CD4-positive, CD25-positive, alpha-beta regulatory T cell (primary cell): Measurements from ENCODE around the gene DMD. TPM values are rescaled to one million over a fixed set of nuclear protein-coding genes. Genes with fewer than 3 reads are reported as not detected.

Experiments
- ATAC-seq, 2 donors: fragments of 150-1000 bp; cut with Tn5 transposase; one replicate each; pipeline ENCODE4 v1.10.0; 2021; ENCODE audit warnings: low read depth in 2 of 2, moderate number of reproducible peaks in 2 of 2, moderate library complexity in 1 of 2
- DNase-seq, 3 donors: peaks; one replicate each; pipeline versions ENCODE4 v3.0.0 to v3.0.0-alpha.2; 2012 to 2022; ENCODE audit warnings: mixed read lengths in 1 of 3
- H3K27ac ChIP-seq: one replicate; pipeline ENCODE4 v1.7.0; 2013; ENCODE audit warnings: mild to moderate bottlenecking, low read length; ENCODE audit not compliant: insufficient read depth, poor library complexity, severe bottlenecking
- H3K27me3 ChIP-seq: one replicate; pipeline ENCODE4 v1.7.0; 2013; ENCODE audit warnings: low read length; ENCODE audit not compliant: control insufficient read depth, insufficient read depth
- H3K36me3 ChIP-seq: one replicate; pipeline ENCODE4 v1.7.0; 2013; ENCODE audit warnings: mild to moderate bottlenecking, low read length, moderate library complexity; ENCODE audit not compliant: control insufficient read depth, insufficient read depth
- H3K4me1 ChIP-seq: 2 replicates; pipeline ENCODE4 v1.7.0; 2013; ENCODE audit warnings: mild to moderate bottlenecking, low read length; ENCODE audit not compliant: insufficient read depth, control insufficient read depth, poor library complexity, severe bottlenecking
- H3K4me3 ChIP-seq: one replicate; pipeline ENCODE4 v1.7.0; 2013; ENCODE audit warnings: low read depth, mild to moderate bottlenecking, low read length, moderate library complexity
- H3K9me3 ChIP-seq, 2 experiments: 1 replicate in 1 of 2; 2 replicates in 1 of 2; pipeline ENCODE4 v1.7.0; 2013; ENCODE audit warnings: low read length in 2 of 2, mild to moderate bottlenecking in 1 of 2, moderate library complexity in 1 of 2; ENCODE audit not compliant: control insufficient read depth in 2 of 2
- H3K27ac Mint-ChIP-seq, 3 donors: one replicate each; pipeline ENCODE4 v1.8.0; 2020 to 2022; ENCODE audit warnings: mild to moderate bottlenecking in 3 of 3, mixed read lengths in 3 of 3, moderate library complexity in 2 of 3
- H3K27me3 Mint-ChIP-seq: one replicate; pipeline ENCODE4 v1.8.0; 2022; ENCODE audit warnings: mild to moderate bottlenecking, mixed read lengths
- H3K36me3 Mint-ChIP-seq: one replicate; pipeline ENCODE4 v1.8.0; 2020; ENCODE audit warnings: mixed read lengths
- H3K4me1 Mint-ChIP-seq, 4 donors: one replicate each; pipeline ENCODE4 v1.8.0; 2020 to 2022; ENCODE audit warnings: mixed read lengths in 4 of 4, mild to moderate bottlenecking in 1 of 4
- H3K4me3 Mint-ChIP-seq, 4 donors: one replicate each; pipeline ENCODE4 v1.8.0; 2020 to 2022; ENCODE audit warnings: mild to moderate bottlenecking in 4 of 4, mixed read lengths in 4 of 4, moderate library complexity in 3 of 4
- H3K9me3 Mint-ChIP-seq, 7 donors: one replicate each; pipeline ENCODE4 v1.8.0; 2020 to 2022; ENCODE audit warnings: mixed read lengths in 7 of 7, mild to moderate bottlenecking in 3 of 7, moderate library complexity in 2 of 7
- polyA plus RNA-seq, 4 donors: library from polyadenylated mRNA; unstranded; fragments of 300-500 nt; fragmentation: Illumina TruSeq; gene quantifications; one replicate each; pipeline ENCODE4 v1.2.3, GENCODE V29; 2021
- total RNA-seq: library from RNA; stranded (reverse); gene quantifications from one replicate; pipeline ENCODE4 v1.2.3, GENCODE V29; 2022

DMD gene
- total and polyA plus RNA-seq, 5 donors from 2014 or later: 0.20 to 2.8 (median 0.98) TPM

DNA sequence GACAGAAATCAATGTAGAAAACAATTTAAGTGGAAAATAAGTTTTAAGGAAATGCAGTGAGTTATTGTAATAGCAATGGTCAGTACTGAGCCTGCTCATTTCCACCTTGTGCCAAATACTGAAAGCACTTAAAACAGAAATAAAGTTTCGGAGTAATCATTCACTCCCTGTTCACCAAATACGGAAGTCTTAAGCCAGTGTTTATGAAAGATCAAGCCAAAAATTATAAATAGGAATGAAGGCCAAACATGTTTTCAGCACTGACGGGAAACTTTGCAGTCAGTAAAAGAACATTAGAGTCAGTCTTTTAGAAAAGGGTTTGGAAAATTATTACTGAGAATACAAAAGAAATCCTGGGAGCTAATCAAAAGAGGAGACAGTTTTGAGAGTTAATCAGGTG, 178.6 kb downstream of the DMD start:
- H3K9me3 ChIP-seq: no peaks in the 10 kb centered on the region
- no peak for ATAC-seq
- H3K4me3 Mint-ChIP-seq: no peak overlapping the region
- no peaks in the 10 kb centered on the region for H3K36me3 ChIP-seq
- H3K27ac ChIP-seq: no peak overlapping the region
- no peak overlapping the region for H3K4me3 ChIP-seq
- no peak overlapping the region for H3K27ac Mint-ChIP-seq
- H3K27me3 Mint-ChIP-seq: no peaks in the 10 kb centered on the region
- DNase-seq: no peak
- H3K9me3 Mint-ChIP-seq: peaks cover 0 to 5% (median 2%) of the 10 kb centered on the region in 7 donors
- no peaks in the 10 kb centered on the region for H3K36me3 Mint-ChIP-seq
- H3K4me1 ChIP-seq: no peaks in the 10 kb centered on the region
- H3K4me1 Mint-ChIP-seq: no peaks in the 10 kb centered on the region
- H3K27me3 ChIP-seq: no peaks in the 10 kb centered on the region

DNA sequence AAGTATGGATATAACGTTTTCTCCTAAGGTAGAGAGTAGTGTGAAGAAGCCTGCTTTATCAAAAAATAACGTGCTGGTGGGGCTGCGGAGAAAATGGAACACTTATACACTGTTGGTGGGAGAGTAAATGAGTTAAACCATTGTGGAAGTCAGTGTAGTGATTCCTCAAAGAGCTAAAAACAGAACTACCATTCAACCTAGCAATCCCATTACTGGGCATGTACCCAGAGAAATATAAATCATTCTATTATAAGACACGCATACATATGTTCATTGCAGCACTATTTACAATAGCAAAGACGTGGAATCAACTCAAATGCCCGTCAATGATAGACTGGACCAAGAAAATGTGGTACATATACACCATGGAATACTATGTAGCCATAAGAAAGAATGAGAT, 196.4 kb downstream of the DMD start:
- H3K9me3 ChIP-seq: no peaks in the 10 kb centered on the region
- Mint-ChIP-seq H3K9me3 (peaks cover 0 to 7% (median 3%) of the 10 kb centered on the region in 7 donors), H3K27ac (no peak overlapping the region), H3K4me1 (no peaks in the 10 kb centered on the region), H3K27me3 (no peaks in the 10 kb centered on the region), H3K36me3 (no peaks in the 10 kb centered on the region), H3K4me3 (no peak overlapping the region)
- no peaks in the 10 kb centered on the region for H3K4me1 ChIP-seq
- no peak overlapping the region for H3K27ac ChIP-seq
- ATAC-seq (no peak), DNase-seq (no peak)
- H3K36me3 ChIP-seq: no peaks in the 10 kb centered on the region
- no peaks in the 10 kb centered on the region for H3K27me3 ChIP-seq
- H3K4me3 ChIP-seq: no peak overlapping the region

DNA sequence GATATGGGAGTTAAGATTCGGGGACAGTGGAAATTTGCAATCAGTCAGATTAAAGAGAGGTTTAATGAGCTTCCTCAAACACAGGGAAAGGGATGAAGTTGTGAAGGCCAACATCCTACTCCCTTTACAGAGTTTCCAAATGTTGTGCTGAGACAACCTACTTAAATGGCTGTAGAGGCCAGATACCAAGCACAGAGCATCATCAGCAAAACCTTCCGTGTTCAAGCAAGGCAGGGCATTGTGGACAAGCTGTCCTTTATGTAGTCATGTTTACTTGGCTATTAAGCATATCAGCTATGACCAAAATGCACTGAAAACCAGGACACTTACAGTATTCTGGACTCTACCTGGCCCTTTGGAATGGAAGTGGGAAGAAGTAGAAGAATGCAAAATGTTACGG, 197.3 kb downstream of the DMD start:
- Mint-ChIP-seq H3K4me3 (no peak overlapping the region), H3K36me3 (no peaks in the 10 kb centered on the region), H3K27ac (no peak overlapping the region), H3K4me1 (no peaks in the 10 kb centered on the region), H3K9me3 (peaks cover 0 to 5% (median 3%) of the 10 kb centered on the region in 7 donors), H3K27me3 (no peaks in the 10 kb centered on the region)
- Histone ChIP-seq H3K4me1 (no peaks in the 10 kb centered on the region), H3K4me3 (no peak overlapping the region), H3K27ac (no peak overlapping the region), H3K9me3 (no peaks in the 10 kb centered on the region), H3K27me3 (no peaks in the 10 kb centered on the region), H3K36me3 (no peaks in the 10 kb centered on the region)
- DNase-seq (no peak), ATAC-seq (no peak)

DNA sequence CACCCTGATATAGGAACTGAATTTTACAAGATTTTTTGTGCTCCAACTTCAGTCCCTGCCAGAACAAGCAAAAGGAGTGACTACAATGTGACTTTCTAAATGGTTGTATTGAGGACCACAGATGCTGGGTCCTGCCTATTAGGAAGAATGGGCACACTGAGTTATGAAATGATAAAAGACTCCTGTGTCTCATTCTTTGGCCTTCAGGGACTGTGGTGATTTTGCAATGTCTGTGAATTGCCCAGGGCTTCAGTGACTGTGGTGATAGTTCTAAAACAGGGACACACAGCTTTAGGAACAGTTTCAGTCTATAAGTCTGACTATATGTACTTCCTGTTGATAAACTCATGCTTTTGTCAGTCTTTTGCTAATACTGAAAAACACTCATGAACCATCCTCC, 210.2 kb downstream of the DMD start:
- no peak overlapping the region for H3K27ac Mint-ChIP-seq
- H3K9me3 Mint-ChIP-seq: peaks cover 0 to 4% (median 2%) of the 10 kb centered on the region in 7 donors
- no peak overlapping the region for H3K4me3 Mint-ChIP-seq
- ATAC-seq (no peak), DNase-seq (no peak)
- no peaks in the 10 kb centered on the region for H3K4me1 ChIP-seq
- no peak overlapping the region for H3K27ac ChIP-seq
- no peaks in the 10 kb centered on the region for H3K36me3 ChIP-seq
- H3K4me3 ChIP-seq: no peak overlapping the region
- no peaks in the 10 kb centered on the region for H3K27me3 ChIP-seq
- no peaks in the 10 kb centered on the region for H3K36me3 Mint-ChIP-seq
- H3K27me3 Mint-ChIP-seq: no peaks in the 10 kb centered on the region
- no peaks in the 10 kb centered on the region for H3K4me1 Mint-ChIP-seq
- no peaks in the 10 kb centered on the region for H3K9me3 ChIP-seq

DNA sequence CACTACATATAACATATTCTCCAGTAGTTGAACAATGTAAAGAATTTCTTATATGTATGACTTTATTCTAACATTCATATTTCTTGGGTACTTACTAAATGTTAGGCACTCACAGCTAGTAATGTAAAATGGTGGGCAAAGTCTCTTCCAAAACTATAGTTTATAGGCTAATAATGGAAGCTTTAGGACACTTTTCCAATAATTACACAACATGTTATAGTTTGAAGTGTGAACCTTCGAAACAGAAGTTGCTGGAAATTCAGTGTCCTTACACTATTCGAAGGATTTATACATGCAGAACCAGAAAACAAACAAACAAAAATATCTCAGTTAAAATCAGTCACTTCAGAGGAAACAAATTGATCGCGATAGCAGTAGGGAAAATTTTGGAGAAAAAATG, 212.6 kb downstream of the DMD start:
- Histone ChIP-seq H3K4me1 (no peaks in the 10 kb centered on the region), H3K9me3 (no peaks in the 10 kb centered on the region), H3K4me3 (no peak overlapping the region), H3K36me3 (no peaks in the 10 kb centered on the region), H3K27me3 (no peaks in the 10 kb centered on the region), H3K27ac (no peak overlapping the region)
- Mint-ChIP-seq H3K4me3 (no peak overlapping the region), H3K4me1 (no peaks in the 10 kb centered on the region), H3K27me3 (no peaks in the 10 kb centered on the region), H3K27ac (no peak overlapping the region), H3K9me3 (peaks cover 0 to 6% (median 0%) of the 10 kb centered on the region in 7 donors), H3K36me3 (no peaks in the 10 kb centered on the region)
- no peak for DNase-seq
- ATAC-seq: no peak

DNA sequence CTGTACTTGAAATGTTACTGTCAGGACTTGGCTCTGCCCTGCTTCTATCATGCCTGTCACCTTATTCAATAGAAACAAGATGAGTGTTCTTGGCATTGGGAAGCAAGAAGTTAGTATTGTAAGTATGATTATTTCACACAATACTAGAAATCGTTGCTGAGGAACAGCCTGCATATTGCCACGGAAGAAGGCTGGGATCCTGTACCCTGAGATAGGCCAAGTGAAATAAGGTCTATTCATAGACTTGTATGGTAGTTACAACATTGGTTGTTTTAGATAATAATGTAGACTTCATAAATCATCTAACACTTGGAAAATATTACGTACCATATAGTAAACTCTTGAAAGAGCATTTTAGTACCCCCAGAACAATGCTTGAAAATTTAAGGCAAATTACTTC, 215.9 kb downstream of the DMD start:
- no peaks in the 10 kb centered on the region for H3K27me3 ChIP-seq
- Mint-ChIP-seq H3K4me3 (no peak overlapping the region), H3K36me3 (no peaks in the 10 kb centered on the region), H3K9me3 (peaks cover 0 to 6% (median 0%) of the 10 kb centered on the region in 7 donors), H3K27me3 (no peaks in the 10 kb centered on the region), H3K27ac (no peak overlapping the region), H3K4me1 (no peaks in the 10 kb centered on the region)
- DNase-seq (no peak), ATAC-seq (no peak)
- no peak overlapping the region for H3K27ac ChIP-seq
- no peak overlapping the region for H3K4me3 ChIP-seq
- no peaks in the 10 kb centered on the region for H3K4me1 ChIP-seq
- no peaks in the 10 kb centered on the region for H3K9me3 ChIP-seq
- no peaks in the 10 kb centered on the region for H3K36me3 ChIP-seq

DNA sequence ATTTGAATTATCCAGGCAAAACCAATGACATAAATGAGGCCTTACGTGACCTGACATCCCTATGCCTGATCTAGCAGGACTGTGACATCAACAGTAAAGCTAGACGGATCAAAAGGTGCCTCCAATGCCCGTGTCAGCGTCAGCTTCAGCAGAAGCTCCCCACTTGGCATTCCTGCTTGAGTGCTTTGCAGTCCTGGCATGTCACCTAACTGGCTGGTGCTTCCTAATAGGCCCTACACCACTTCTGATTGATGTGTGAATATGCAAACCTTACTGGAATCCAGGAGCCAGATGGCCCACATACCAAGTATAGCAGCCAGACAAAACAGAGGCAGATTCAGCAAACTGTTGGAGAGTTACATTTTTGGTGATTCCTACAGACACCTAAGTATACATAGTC, 224.2 kb downstream of the DMD start:
- Mint-ChIP-seq H3K4me3 (no peak overlapping the region), H3K36me3 (no peaks in the 10 kb centered on the region), H3K27ac (no peak overlapping the region), H3K9me3 (peaks cover 0 to 2% (median 0%) of the 10 kb centered on the region in 7 donors), H3K4me1 (no peaks in the 10 kb centered on the region), H3K27me3 (no peaks in the 10 kb centered on the region)
- peaks cover 0 to 2% of the 10 kb centered on the region in 2 experiments for H3K9me3 ChIP-seq
- H3K4me3 ChIP-seq: no peak overlapping the region
- no peaks in the 10 kb centered on the region for H3K27me3 ChIP-seq
- H3K27ac ChIP-seq: no peak overlapping the region
- no peaks in the 10 kb centered on the region for H3K36me3 ChIP-seq
- DNase-seq (no peak), ATAC-seq (no peak)
- H3K4me1 ChIP-seq: no peaks in the 10 kb centered on the region

DNA sequence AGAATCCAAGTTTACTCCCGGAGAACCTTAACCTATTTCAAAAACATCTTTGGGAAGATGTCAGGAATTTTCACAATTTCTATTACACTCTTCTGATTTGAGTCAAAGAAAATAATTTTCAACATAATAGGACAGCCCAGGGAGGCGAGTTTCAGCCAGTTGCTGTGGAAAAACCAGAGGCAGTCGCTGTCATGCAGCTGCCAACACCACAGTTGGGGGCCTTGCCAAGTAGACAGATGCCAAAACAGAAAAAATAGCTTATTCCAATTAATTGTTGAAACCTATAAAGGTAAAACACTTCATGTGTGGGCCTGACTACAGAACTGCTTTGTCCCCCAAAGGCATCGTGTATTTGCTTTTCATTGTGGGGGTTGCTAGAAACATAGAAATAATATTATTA, 225.8 kb downstream of the DMD start:
- no peaks in the 10 kb centered on the region for H3K36me3 ChIP-seq
- H3K9me3 ChIP-seq: peaks cover 0 to 2% of the 10 kb centered on the region in 2 experiments
- no peaks in the 10 kb centered on the region for H3K36me3 Mint-ChIP-seq
- H3K4me3 ChIP-seq: no peak overlapping the region
- H3K4me1 ChIP-seq: no peaks in the 10 kb centered on the region
- H3K27ac Mint-ChIP-seq: no peak overlapping the region
- H3K9me3 Mint-ChIP-seq: peaks cover 0 to 2% (median 0%) of the 10 kb centered on the region in 7 donors
- H3K4me3 Mint-ChIP-seq: no peak overlapping the region
- H3K27ac ChIP-seq: no peak overlapping the region
- no peaks in the 10 kb centered on the region for H3K4me1 Mint-ChIP-seq
- no peaks in the 10 kb centered on the region for H3K27me3 ChIP-seq
- ATAC-seq (no peak), DNase-seq (no peak)
- no peaks in the 10 kb centered on the region for H3K27me3 Mint-ChIP-seq
